Caco-2 (cell line): ENCODE data around the gene TTPAL. TPM values are rescaled to one million over a fixed set of nuclear protein-coding genes. Genes with fewer than 3 reads are reported as not detected.
A peak's percentile ranks its signal among the peaks of the same experiment; 100 is the strongest.

Experiments
- BruUV-seq: library from RNA; stranded (reverse); fragments of 400-500 nt; replicated peaks from 2 replicates; lab custom pipeline; 2021; lab: Mats Ljungman, UMichigan
- CTCF ChIA-PET: fragments of 300-600 bp; sonication (Branson Sonifier 250); formaldehyde crosslinking; loops from one replicate; lab custom pipeline; 2022; ENCODE audit warnings: antibody characterized with exemption; lab: Charles Lee
- POLR2A ChIA-PET: fragments of 300-600 bp; sonication (Branson Sonifier 250); formaldehyde crosslinking; loops from one replicate; lab custom pipeline; 2022; ENCODE audit warnings: antibody characterized with exemption; lab: Charles Lee
- DNase-seq, 2 experiments: peaks; one replicate each; pipeline versions ENCODE4 v3.0.0 to v3.0.0-alpha.2; 2020 to 2022
- H3K27me3 ChIP-seq: replicated peaks from 2 replicates; pipeline ENCODE4 v1.6.0; 2011; ENCODE audit warnings: low read length; ENCODE audit not compliant: control insufficient read depth, insufficient read depth
- H3K36me3 ChIP-seq: 2 replicates; pipeline ENCODE4 v1.5.1; 2011; ENCODE audit warnings: low read length; ENCODE audit not compliant: control insufficient read depth, insufficient read depth
- H3K4me1 ChIP-seq: fragments of 250-450 bp; sonication (Bioruptor Pico); 2 replicates; pipeline ENCODE4 v1.5.1; 2020; ENCODE audit warnings: mild to moderate bottlenecking
- H3K4me3 ChIP-seq: 2 replicates; pipeline ENCODE4 v1.5.1; 2011; ENCODE audit warnings: low read depth, mild to moderate bottlenecking, control low read depth, low read length
- H3K9me3 ChIP-seq: fragments of 250-450 bp; sonication (Bioruptor Pico); 2 replicates; pipeline ENCODE4 v1.5.1; 2020; ENCODE audit warnings: mild to moderate bottlenecking, moderate library complexity
- H3K27ac Mint-ChIP-seq: one replicate; pipeline ENCODE4 v1.8.0; 2022; ENCODE audit warnings: mixed read lengths; ENCODE audit not compliant: unreplicated experiment
- H3K27me3 Mint-ChIP-seq: one replicate; pipeline ENCODE4 v1.8.0; 2022; ENCODE audit warnings: mixed read lengths; ENCODE audit not compliant: insufficient read depth, unreplicated experiment
- H3K36me3 Mint-ChIP-seq: one replicate; pipeline ENCODE4 v1.8.0; 2022; ENCODE audit warnings: mild to moderate bottlenecking, mixed read lengths; ENCODE audit not compliant: insufficient read depth, unreplicated experiment
- H3K4me1 Mint-ChIP-seq: one replicate; pipeline ENCODE4 v1.8.0; 2022; ENCODE audit warnings: low read depth, mixed read lengths; ENCODE audit not compliant: unreplicated experiment
- H3K4me3 Mint-ChIP-seq: one replicate; pipeline ENCODE4 v1.8.0; 2022; ENCODE audit warnings: mild to moderate bottlenecking, moderate library complexity, mixed read lengths; ENCODE audit not compliant: unreplicated experiment
- H3K9me3 Mint-ChIP-seq: one replicate; pipeline ENCODE4 v1.8.0; 2022; ENCODE audit warnings: mixed read lengths; ENCODE audit not compliant: unreplicated experiment
- intact Hi-C: fragments of 100-400 bp; cut with micrococcal nuclease; formaldehyde crosslinking; loops from one replicate; pipeline ENCODE4 v1.10.0; 2022; ENCODE audit not compliant: unreplicated experiment
- total RNA-seq: library from RNA; stranded (reverse); gene quantifications from 2 replicates; pipeline ENCODE4 v1.2.3, GENCODE V29; 2022
- TF ChIP-seq, protein P1 (sequence below), 2 experiments: fragments of 200-600 bp in 1 of 2; IDR thresholded peaks; 1 replicate in 1 of 2; 2 replicates in 1 of 2; pipeline versions ENCODE4 v1.5.1 to v1.8.0; 2011 to 2022; ENCODE audit warnings: antibody characterized with exemption in 1 of 2, control low read depth in 1 of 2, inconsistent platforms in 1 of 2, low read depth in 1 of 2, low read length in 1 of 2, mild to moderate bottlenecking in 1 of 2, moderate library complexity in 1 of 2; ENCODE audit not compliant: insufficient read depth in 1 of 2, severe bottlenecking in 1 of 2, unreplicated experiment in 1 of 2

Gene TTPAL
- total RNA-seq, 1 experiment from 2014 or later, result 54.6 TPM

- Mint-ChIP-seq H3K36me3 (peaks cover 22% of the 10 kb centered on the region), H3K4me1 (peaks cover 16% of the 10 kb centered on the region), H3K9me3 (no peaks in the 10 kb centered on the region), H3K4me3 (peak overlapping the region; percentile 24), H3K27me3 (no peaks in the 10 kb centered on the region), H3K27ac (peak overlapping the region; percentile 42)
- Histone ChIP-seq H3K4me3 (no peak overlapping the region), H3K4me1 (peaks cover 19% of the 10 kb centered on the region), H3K9me3 (no peaks in the 10 kb centered on the region), H3K36me3 (peaks cover 9% of the 10 kb centered on the region), H3K27me3 (no peaks in the 10 kb centered on the region)
- no TSS peak for BruUV-seq
- POLR2A ChIA-PET, result interaction anchor here (1.0 kb wide), 1 partner anchor 42 kb away, joined by 4 read pairs; the partner anchor contains the start of gene TTPAL
- CTCF ChIA-PET, result interaction anchor here (1.1 to 1.7 kb wide), 4 partner anchors 10 to 217 kb away, joined by 3 to 5 read pairs (median 4); partner anchors contain the start of gene FITM2
- DNase-seq, result peak; percentile 69 to 85
- TF ChIP-seq, protein P1, sequence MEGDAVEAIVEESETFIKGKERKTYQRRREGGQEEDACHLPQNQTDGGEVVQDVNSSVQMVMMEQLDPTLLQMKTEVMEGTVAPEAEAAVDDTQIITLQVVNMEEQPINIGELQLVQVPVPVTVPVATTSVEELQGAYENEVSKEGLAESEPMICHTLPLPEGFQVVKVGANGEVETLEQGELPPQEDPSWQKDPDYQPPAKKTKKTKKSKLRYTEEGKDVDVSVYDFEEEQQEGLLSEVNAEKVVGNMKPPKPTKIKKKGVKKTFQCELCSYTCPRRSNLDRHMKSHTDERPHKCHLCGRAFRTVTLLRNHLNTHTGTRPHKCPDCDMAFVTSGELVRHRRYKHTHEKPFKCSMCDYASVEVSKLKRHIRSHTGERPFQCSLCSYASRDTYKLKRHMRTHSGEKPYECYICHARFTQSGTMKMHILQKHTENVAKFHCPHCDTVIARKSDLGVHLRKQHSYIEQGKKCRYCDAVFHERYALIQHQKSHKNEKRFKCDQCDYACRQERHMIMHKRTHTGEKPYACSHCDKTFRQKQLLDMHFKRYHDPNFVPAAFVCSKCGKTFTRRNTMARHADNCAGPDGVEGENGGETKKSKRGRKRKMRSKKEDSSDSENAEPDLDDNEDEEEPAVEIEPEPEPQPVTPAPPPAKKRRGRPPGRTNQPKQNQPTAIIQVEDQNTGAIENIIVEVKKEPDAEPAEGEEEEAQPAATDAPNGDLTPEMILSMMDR (IDR thresholded peaks at IDR 0.05; ENCODE audit: insufficient read depth in 1 of 2, low read depth in 1 of 2, low read length in 1 of 2, severe bottlenecking in 1 of 2, unreplicated experiment in 1 of 2), result no peak
- intact Hi-C loops, result loop anchor here (1.0 kb wide), 1 partner anchor 23 kb away; no protein-coding TSS in a partner anchor
Measured at GRCh38 chr20:44433751-44434538, 41.7 kb upstream of the TTPAL start.

DNA sequence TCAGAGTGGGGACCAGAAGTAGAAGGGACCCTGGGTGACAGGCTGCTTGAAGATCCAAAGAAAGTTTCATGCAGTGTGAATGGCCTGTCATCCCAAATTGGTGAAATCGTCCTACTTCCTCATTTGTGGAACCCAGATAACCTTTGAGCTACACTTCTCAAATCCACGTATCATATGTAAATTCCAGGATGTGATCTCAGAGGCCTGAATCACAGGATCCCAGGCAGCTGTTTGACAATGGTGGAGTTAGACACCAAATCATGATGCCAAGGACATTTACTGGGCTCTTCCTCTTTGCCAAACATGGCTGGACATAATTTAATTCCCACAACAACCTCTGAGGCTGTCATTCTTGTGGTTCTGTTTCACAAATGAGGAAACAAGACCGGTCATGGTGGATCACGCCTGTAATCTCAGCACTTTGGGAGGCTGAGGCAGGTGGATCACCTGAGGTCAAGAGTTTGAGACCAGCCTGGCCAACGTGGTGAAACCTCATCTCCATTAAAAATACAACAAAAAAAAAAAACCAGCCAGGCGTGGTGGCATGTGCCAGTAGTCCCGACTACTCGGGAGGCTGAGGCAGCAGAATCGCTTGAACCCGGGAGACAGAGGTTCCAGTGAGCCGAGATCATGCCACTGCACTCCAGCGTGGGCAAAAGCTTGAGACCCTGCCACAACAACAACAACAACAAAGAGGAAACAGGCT, 39.9 kb upstream of the TTPAL start:
- H3K36me3 Mint-ChIP-seq, result peaks cover 22% of the 10 kb centered on the region
- no peaks in the 10 kb centered on the region for H3K9me3 Mint-ChIP-seq
- H3K9me3 ChIP-seq, result no peaks in the 10 kb centered on the region
- no peak overlapping the region for H3K4me3 ChIP-seq
- TF ChIP-seq, protein P1 (IDR thresholded peaks at IDR 0.05; ENCODE audit: insufficient read depth in 1 of 2, low read depth in 1 of 2, low read length in 1 of 2, severe bottlenecking in 1 of 2, unreplicated experiment in 1 of 2), result no peak
- peak overlapping the region; percentile 23 for H3K27ac Mint-ChIP-seq
- ChIA-PET CTCF (interaction anchor here (0.6 to 2.2 kb wide), 4 partner anchors 8 to 218 kb away, joined by 3 to 10 read pairs (median 6); no protein-coding TSS in a partner anchor), POLR2A (interaction anchor here (0.7 kb wide), 1 partner anchor 11 kb away, joined by 4 read pairs; no protein-coding TSS in a partner anchor)
- peaks cover 19% of the 10 kb centered on the region for H3K4me1 ChIP-seq
- no peak for DNase-seq
- H3K36me3 ChIP-seq, result no peaks in the 10 kb centered on the region
- no TSS peak for BruUV-seq
- H3K27me3 ChIP-seq, result no peaks in the 10 kb centered on the region
- no peak overlapping the region for H3K4me3 Mint-ChIP-seq
- intact Hi-C loops, result no loop called here
- H3K4me1 Mint-ChIP-seq, result peaks cover 7% of the 10 kb centered on the region
- no peaks in the 10 kb centered on the region for H3K27me3 Mint-ChIP-seq

DNA sequence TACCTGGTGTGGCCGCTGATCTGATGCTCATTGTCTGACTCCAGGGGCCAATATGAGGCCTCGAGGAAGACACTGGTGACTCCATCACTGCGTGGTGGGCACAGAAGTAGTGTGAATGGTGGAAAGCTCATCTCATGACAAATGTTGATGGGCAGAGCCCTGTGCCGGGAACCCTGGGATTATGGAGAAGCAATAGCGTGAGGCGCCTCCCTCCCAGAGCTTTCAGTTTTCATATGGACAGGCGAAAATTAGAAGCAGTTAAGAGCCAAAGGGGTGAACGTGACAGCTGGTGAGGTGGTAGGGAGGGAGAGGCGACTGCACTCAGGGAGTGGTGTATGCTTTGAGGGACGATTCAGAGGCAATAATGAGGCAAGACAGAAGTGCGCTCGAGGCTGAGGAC, 39.3 kb upstream of the TTPAL start:
- ChIA-PET CTCF (interaction anchor here (1.3 to 2.2 kb wide), 2 partner anchors 35 to 51 kb away, joined by 3 to 10 read pairs; no protein-coding TSS in a partner anchor), POLR2A (no interaction called here)
- Histone ChIP-seq H3K4me3 (no peak overlapping the region), H3K4me1 (peaks cover 19% of the 10 kb centered on the region), H3K36me3 (no peaks in the 10 kb centered on the region), H3K27me3 (no peaks in the 10 kb centered on the region), H3K9me3 (no peaks in the 10 kb centered on the region)
- peak overlapping the region; percentile 23 for H3K27ac Mint-ChIP-seq
- H3K4me1 Mint-ChIP-seq, result peaks cover 7% of the 10 kb centered on the region
- intact Hi-C loops, result no loop called here
- TF ChIP-seq, protein P1 (IDR thresholded peaks at IDR 0.05; ENCODE audit: insufficient read depth in 1 of 2, low read depth in 1 of 2, low read length in 1 of 2, severe bottlenecking in 1 of 2, unreplicated experiment in 1 of 2), result no peak
- no peak overlapping the region for H3K4me3 Mint-ChIP-seq
- DNase-seq, result no peak
- H3K27me3 Mint-ChIP-seq, result no peaks in the 10 kb centered on the region
- no TSS peak for BruUV-seq
- peaks cover 22% of the 10 kb centered on the region for H3K36me3 Mint-ChIP-seq
- no peaks in the 10 kb centered on the region for H3K9me3 Mint-ChIP-seq
